Keratinocyte (primary cell): ENCODE data around the gene B4GALNT3. TPM values are rescaled to one million over a fixed set of nuclear protein-coding genes. Genes with fewer than 3 reads are reported as not detected.

Experiments
- DNase-seq: peaks from one replicate; pipeline ENCODE4 v3.0.0-alpha.2; 2011; ENCODE audit warnings: low read depth, missing footprints, low spot score
- FAIRE-seq: peaks from 2 replicates; lab custom pipeline; 2011; peaks lifted over from hg19 to GRCh38; lab: Jason Lieb, UNC
- H2AFZ ChIP-seq: 2 replicates; pipeline ENCODE4 v1.6.0; 2012; ENCODE audit warnings: low read length, control low read depth, inconsistent platforms; ENCODE audit not compliant: control insufficient read depth
- H3K27ac ChIP-seq: 2 replicates; pipeline ENCODE4 v1.5.1; 2011; ENCODE audit warnings: low read length; ENCODE audit not compliant: control insufficient read depth, insufficient read depth
- H3K27me3 ChIP-seq: 3 replicates; pipeline ENCODE4 v1.6.0; 2011; ENCODE audit warnings: low read length; ENCODE audit not compliant: control insufficient read depth, insufficient read depth; ENCODE audit errors: extremely low read depth
- H3K36me3 ChIP-seq, 2 experiments: 2 replicates in 1 of 2; 3 replicates in 1 of 2; pipeline ENCODE4 v1.5.1; 2011; ENCODE audit warnings: low read length in 2 of 2, mild to moderate bottlenecking in 1 of 2; ENCODE audit not compliant: control insufficient read depth in 2 of 2, insufficient read depth in 2 of 2; ENCODE audit errors: extremely low read depth in 1 of 2
- H3K4me1 ChIP-seq: 3 replicates; pipeline ENCODE4 v1.5.1; 2011; ENCODE audit warnings: low read length; ENCODE audit not compliant: control insufficient read depth, insufficient read depth; ENCODE audit errors: extremely low read depth
- H3K4me2 ChIP-seq: 3 replicates; pipeline ENCODE4 v1.6.0; 2011; ENCODE audit warnings: low read depth, low read length; ENCODE audit not compliant: control insufficient read depth, insufficient read depth; ENCODE audit errors: extremely low read depth
- H3K4me3 ChIP-seq, 3 experiments: fragments of 200-600 bp in 1 of 3; sonication (generic) in 1 of 3; 2 replicates in 2 of 3; 3 replicates in 1 of 3; pipeline ENCODE4 v1.5.1; 2011 to 2016; ENCODE audit warnings: low read length in 3 of 3, mild to moderate bottlenecking in 3 of 3, control low read depth in 2 of 3, inconsistent platforms in 1 of 3, low read depth in 1 of 3, mixed read lengths in 1 of 3, mixed run types in 1 of 3, moderate library complexity in 1 of 3; ENCODE audit not compliant: control insufficient read depth in 2 of 3, insufficient read depth in 2 of 3; ENCODE audit errors: extremely low read depth in 1 of 3
- H3K79me2 ChIP-seq: 2 replicates; pipeline ENCODE4 v1.6.0; 2012; ENCODE audit warnings: low read length; ENCODE audit not compliant: control insufficient read depth, insufficient read depth
- H3K9ac ChIP-seq: 3 replicates; pipeline ENCODE4 v1.6.0; 2011; ENCODE audit warnings: low read length; ENCODE audit not compliant: control insufficient read depth, insufficient read depth; ENCODE audit errors: extremely low read depth
- H3K9me1 ChIP-seq: 3 replicates; pipeline ENCODE4 v1.6.0; 2011; ENCODE audit warnings: low read length; ENCODE audit not compliant: control insufficient read depth, insufficient read depth; ENCODE audit errors: extremely low read depth
- H3K9me3 ChIP-seq: 2 replicates; pipeline ENCODE4 v1.5.1; 2012; ENCODE audit warnings: low read depth, low read length; ENCODE audit not compliant: control insufficient read depth
- H4K20me1 ChIP-seq: 3 replicates; pipeline ENCODE4 v1.6.0; 2011; ENCODE audit warnings: low read length; ENCODE audit not compliant: control insufficient read depth, insufficient read depth; ENCODE audit errors: extremely low read depth
- CTCF ChIP-seq, 3 experiments: IDR thresholded peaks in 1 of 3; conservative IDR thresholded peaks in 1 of 3; optimal IDR thresholded peaks in 1 of 3; 2 replicates in 2 of 3; 3 replicates in 1 of 3; pipeline versions ENCODE3 to v1.5.1; 2011; ENCODE audit warnings: low read length in 3 of 3, mild to moderate bottlenecking in 3 of 3, moderate library complexity in 2 of 3, control low read depth in 1 of 3, inconsistent platforms in 1 of 3; ENCODE audit not compliant: insufficient read depth in 2 of 3; ENCODE audit errors: extremely low read depth in 1 of 3
- EZH2 ChIP-seq: IDR thresholded peaks from one replicate; pipeline ENCODE4 v1.6.1; 2012; ENCODE audit warnings: inconsistent platforms, mild to moderate bottlenecking, low read length, moderate library complexity
- dilution Hi-C: fragments of 300-500 bp; cut with MboI; formaldehyde crosslinking; loops from one replicate; pipeline ENCODE4 v1.7.0; 2020; ENCODE audit warnings: low sequenced_read_pairs; ENCODE audit not compliant: extremely low pct_ligation_motif_present
- polyA plus RNA-seq, 5 experiments: library from polyadenylated mRNA; depleted of rRNA in 3 of 5; stranded (reverse) in 3 of 5; stranded (forward) in 1 of 5; unstranded in 1 of 5; fragments of >200 nt; gene quantifications; 1 replicate in 1 of 5; 2 replicates in 3 of 5; 3 replicates in 1 of 5; pipeline versions ENCODE4 v1.2.1 to v1.2.3, GENCODE V29; 2011 to 2012; ENCODE audit warnings: missing spikeins in 2 of 5, low read depth in 1 of 5, low replicate concordance in 1 of 5

B4GALNT3 gene
- polyA plus RNA-seq, 1 donor (not counting 4 experiments of a cell fraction or from before 2014, with no cell fraction given) = 7.5 TPM

- H3K79me2 ChIP-seq = no peaks in the 10 kb centered on the region
- peaks cover 0 to 2% of the 10 kb centered on the region in 2 experiments for H3K36me3 ChIP-seq
- FAIRE-seq (peak; percentile 52), DNase-seq (no peak)
- H3K9me1 ChIP-seq = no peaks in the 10 kb centered on the region
- no peak for TF ChIP-seq EZH2
- no peak for TF ChIP-seq CTCF (optimal IDR thresholded peaks at IDR 0.05 in 1 of 3, IDR thresholded peaks at IDR 0.05 in 1 of 3, conservative IDR thresholded peaks at IDR 0.05 in 1 of 3; ENCODE audit: extremely low read depth in 1 of 3, insufficient read depth in 2 of 3, low read length in 3 of 3)
- no peak overlapping the region for H3K27ac ChIP-seq
- H3K9me3 ChIP-seq = no peaks in the 10 kb centered on the region
- H3K4me1 ChIP-seq = peaks cover 19% of the 10 kb centered on the region
- dilution Hi-C loops = no loop called here
- H3K9ac ChIP-seq = no peak overlapping the region
- H3K27me3 ChIP-seq = no peaks in the 10 kb centered on the region
- H2AFZ ChIP-seq = no peak overlapping the region
- H3K4me2 ChIP-seq = no peak overlapping the region
- H4K20me1 ChIP-seq = no peaks in the 10 kb centered on the region
- H3K4me3 ChIP-seq = no peak overlapping the region
Observed at GRCh38 chr12:462936-463705, 3.4 kb downstream of the B4GALNT3 start.

- Histone ChIP-seq H3K36me3 (peaks cover 0 to 2% of the 10 kb centered on the region in 2 experiments), H3K4me1 (peaks cover 19% of the 10 kb centered on the region), H3K4me3 (no peak overlapping the region), H3K9me3 (no peaks in the 10 kb centered on the region), H3K79me2 (no peaks in the 10 kb centered on the region), H3K27ac (no peak overlapping the region), H3K9ac (no peak overlapping the region), H4K20me1 (no peaks in the 10 kb centered on the region), H3K27me3 (no peaks in the 10 kb centered on the region), H3K4me2 (no peak overlapping the region), H2AFZ (no peak overlapping the region), H3K9me1 (no peaks in the 10 kb centered on the region)
- dilution Hi-C loops = no loop called here
- FAIRE-seq = no peak
- DNase-seq = no peak
- no peak for TF ChIP-seq CTCF (optimal IDR thresholded peaks at IDR 0.05 in 1 of 3, IDR thresholded peaks at IDR 0.05 in 1 of 3, conservative IDR thresholded peaks at IDR 0.05 in 1 of 3; ENCODE audit: extremely low read depth in 1 of 3, insufficient read depth in 2 of 3, low read length in 3 of 3)
- no peak for TF ChIP-seq EZH2
Observed at GRCh38 chr12:464484-465267, 4.9 kb downstream of the B4GALNT3 start.
